ENCODE measurements around the gene SMG6. TPM values are rescaled to one million over a fixed set of nuclear protein-coding genes. Genes with fewer than 3 reads are reported as not detected.

The SMG6 gene
- total RNA-seq, 1 donor from 2014 or later, result 19.4 TPM

- no peak overlapping the region for H3K4me3 ChIP-seq (ENCODE audit: low read depth, low read length)
- TF ChIP-seq, protein P1, sequence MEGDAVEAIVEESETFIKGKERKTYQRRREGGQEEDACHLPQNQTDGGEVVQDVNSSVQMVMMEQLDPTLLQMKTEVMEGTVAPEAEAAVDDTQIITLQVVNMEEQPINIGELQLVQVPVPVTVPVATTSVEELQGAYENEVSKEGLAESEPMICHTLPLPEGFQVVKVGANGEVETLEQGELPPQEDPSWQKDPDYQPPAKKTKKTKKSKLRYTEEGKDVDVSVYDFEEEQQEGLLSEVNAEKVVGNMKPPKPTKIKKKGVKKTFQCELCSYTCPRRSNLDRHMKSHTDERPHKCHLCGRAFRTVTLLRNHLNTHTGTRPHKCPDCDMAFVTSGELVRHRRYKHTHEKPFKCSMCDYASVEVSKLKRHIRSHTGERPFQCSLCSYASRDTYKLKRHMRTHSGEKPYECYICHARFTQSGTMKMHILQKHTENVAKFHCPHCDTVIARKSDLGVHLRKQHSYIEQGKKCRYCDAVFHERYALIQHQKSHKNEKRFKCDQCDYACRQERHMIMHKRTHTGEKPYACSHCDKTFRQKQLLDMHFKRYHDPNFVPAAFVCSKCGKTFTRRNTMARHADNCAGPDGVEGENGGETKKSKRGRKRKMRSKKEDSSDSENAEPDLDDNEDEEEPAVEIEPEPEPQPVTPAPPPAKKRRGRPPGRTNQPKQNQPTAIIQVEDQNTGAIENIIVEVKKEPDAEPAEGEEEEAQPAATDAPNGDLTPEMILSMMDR (conservative IDR thresholded peaks at IDR 0.05; ENCODE audit: low read depth, low read length), result no peak
These were observed 239.5 kb downstream of the SMG6 start for GRCh38 chr17:2064147-2064489.

DNA sequence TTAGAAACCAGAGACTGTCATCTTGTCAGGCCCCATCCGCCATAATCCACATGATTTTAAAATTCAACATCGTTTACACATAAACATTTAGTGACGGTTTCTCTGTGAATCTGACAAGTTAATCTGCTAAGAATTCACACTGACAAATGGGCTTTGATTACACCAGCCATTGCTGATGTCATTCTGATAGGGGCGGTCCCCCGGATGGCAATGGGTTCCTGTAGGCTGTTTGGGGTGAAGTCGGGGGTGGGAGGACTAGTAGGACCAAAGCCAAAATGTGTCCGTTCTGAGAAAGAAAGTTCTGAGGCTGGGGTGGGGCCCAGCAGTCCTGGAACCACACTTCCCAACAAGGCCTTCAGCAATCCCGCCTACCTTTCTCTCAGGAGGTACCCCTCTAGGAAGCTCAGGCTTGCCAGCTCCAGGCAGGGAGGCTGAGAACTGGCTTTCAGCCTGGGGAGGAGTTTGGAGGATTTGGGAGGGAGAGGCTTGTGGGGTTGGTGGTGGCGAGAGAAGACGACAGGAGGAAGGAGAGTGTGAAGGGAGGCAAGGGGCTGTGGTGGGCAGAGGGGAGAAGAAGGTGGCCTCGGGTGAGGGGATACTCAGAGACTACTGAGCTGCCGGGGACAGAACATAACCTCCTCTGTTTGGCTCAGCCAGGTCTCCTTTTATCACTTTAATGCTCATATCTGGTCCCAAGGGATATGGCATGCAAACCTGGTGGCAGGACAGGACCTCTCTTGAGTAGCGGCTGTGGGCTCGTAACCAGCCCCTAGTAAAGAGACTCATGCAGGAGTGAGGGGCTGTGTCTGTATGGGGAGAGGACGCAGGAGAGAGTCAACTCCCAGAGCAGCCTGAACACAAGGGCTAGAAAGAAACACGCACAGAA lies 240.1 kb downstream of the SMG6 start:
- no peak overlapping the region for H3K4me3 ChIP-seq (ENCODE audit: low read depth, low read length)
- TF ChIP-seq, protein P1 (conservative IDR thresholded peaks at IDR 0.05; ENCODE audit: low read depth, low read length), result no peak

More at GRCh38 chr17:2064147-2064489, 239.5 kb downstream of the SMG6 start:
- no peak for DNase-seq (ENCODE audit: low read depth)

DNA sequence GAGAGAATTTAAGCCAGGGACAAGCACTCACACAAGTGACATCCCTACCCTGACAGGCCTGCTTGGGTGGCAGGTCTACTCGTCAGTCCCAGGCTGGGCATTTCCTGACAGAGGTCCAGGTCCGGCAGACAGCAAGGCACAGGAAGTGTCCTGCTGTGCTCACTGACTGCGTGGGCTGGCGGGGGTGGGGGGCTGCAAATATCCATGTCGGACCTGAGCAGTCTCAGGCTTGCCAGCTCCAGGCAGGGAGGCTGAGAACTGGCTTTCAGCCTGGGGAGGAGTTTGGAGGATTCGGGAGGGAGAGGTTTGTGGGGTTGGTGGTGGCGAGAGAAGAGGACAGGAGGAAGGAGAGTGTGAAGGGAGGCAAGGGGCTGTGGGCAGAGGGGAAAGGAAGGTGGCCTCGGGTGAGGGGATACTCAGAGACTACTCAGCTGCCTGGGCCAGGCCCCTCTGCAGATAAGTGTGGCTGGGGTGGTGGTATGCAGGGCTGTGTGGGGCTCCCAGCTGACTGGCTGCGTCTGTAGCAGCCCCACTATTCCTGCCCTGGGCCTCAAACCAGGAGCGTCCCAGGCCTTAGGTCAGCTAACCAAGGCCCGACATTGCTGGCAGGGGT lies 240.9 kb downstream of the SMG6 start:
- TF ChIP-seq, protein P1 (conservative IDR thresholded peaks at IDR 0.05; ENCODE audit: low read depth, low read length), result no peak
- no peak for DNase-seq (ENCODE audit: low read depth)
- no peak overlapping the region for H3K4me3 ChIP-seq (ENCODE audit: low read depth, low read length)

More for the DNA sequence above, 240.1 kb downstream of the SMG6 start:
- DNase-seq (ENCODE audit: low read depth), result no peak

DNA sequence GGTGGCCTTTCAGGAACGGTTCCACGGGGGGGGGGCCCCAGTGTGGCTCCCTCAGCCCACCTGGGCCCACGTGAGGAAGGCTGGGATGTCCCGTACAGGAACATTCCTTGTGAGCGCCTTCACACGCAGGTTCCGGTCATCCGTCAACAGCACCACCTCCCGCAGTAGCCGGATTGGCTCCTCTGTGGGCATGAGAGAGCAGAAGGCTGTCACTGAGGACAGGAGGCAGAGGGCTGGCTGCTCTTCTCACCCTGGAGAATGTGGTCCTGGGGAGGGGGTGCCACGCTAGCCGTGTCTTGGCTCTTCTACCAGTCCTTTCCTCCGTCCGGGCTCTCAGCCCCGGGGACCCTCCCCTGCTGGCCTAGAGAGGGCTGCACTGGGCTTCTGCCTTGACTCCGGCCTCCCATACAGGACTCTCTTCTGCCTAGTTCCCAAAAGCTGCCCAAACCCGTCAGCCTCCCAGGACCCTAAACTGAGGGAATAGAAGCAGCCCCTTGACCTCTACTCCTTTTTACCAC lies 242.1 kb downstream of the SMG6 start:
- H3K4me3 ChIP-seq (ENCODE audit: low read depth, low read length), result no peak overlapping the region
- TF ChIP-seq, protein P1 (conservative IDR thresholded peaks at IDR 0.05; ENCODE audit: low read depth, low read length), result no peak
- no peak for DNase-seq (ENCODE audit: low read depth)

GRCh38 chr17:2060681-2061440 lies 242.7 kb downstream of the SMG6 start:
- TF ChIP-seq, protein P1 (conservative IDR thresholded peaks at IDR 0.05; ENCODE audit: low read depth, low read length), result no peak
- DNase-seq (ENCODE audit: low read depth), result no peak

GRCh38 chr17:2060385-2060658 lies 243.3 kb downstream of the SMG6 start:
- no peak overlapping the region for H3K4me3 ChIP-seq (ENCODE audit: low read depth, low read length)
- TF ChIP-seq, protein P1 (conservative IDR thresholded peaks at IDR 0.05; ENCODE audit: low read depth, low read length), result no peak
- DNase-seq (ENCODE audit: low read depth), result no peak

More at GRCh38 chr17:2060681-2061440, 242.7 kb downstream of the SMG6 start:
- no peak overlapping the region for H3K4me3 ChIP-seq (ENCODE audit: low read depth, low read length)
